Ishikawa (cell line): ENCODE data around the gene EPAS1.

Experiments
- CEBPB ChIP-seq: IDR thresholded peaks from 2 replicates; pipeline ENCODE4 v1.6.1; 2012
- CREB1 ChIP-seq: IDR thresholded peaks from 2 replicates; pipeline ENCODE4 v1.6.1; 2012; ENCODE audit warnings: low read depth
- EGR1 ChIP-seq: IDR thresholded peaks from 2 replicates; pipeline ENCODE4 v1.6.1; 2012
- EP300 ChIP-seq: IDR thresholded peaks from 2 replicates; pipeline ENCODE4 v1.6.1; 2012; ENCODE audit warnings: borderline replicate concordance
- FOXM1 ChIP-seq: IDR thresholded peaks from 2 replicates; pipeline ENCODE4 v1.6.1; 2012; ENCODE audit warnings: low read depth, borderline replicate concordance
- MAX ChIP-seq: IDR thresholded peaks from 2 replicates; pipeline ENCODE4 v1.6.1; 2012
- NFIC ChIP-seq: IDR thresholded peaks from 2 replicates; pipeline ENCODE4 v1.6.1; 2012
- RAD21 ChIP-seq: IDR thresholded peaks from 2 replicates; pipeline ENCODE4 v1.6.1; 2012; ENCODE audit warnings: low read depth
- REST ChIP-seq: IDR thresholded peaks from 2 replicates; pipeline ENCODE4 v1.6.1; 2012; ENCODE audit warnings: low read depth, mild to moderate bottlenecking
- TAF1 ChIP-seq: IDR thresholded peaks from 2 replicates; pipeline ENCODE4 v1.6.1; 2012; ENCODE audit warnings: low read depth, mild to moderate bottlenecking
- TCF12 ChIP-seq: IDR thresholded peaks from 2 replicates; pipeline ENCODE4 v1.6.1; 2012; ENCODE audit warnings: low read depth
- TEAD4 ChIP-seq: IDR thresholded peaks from 2 replicates; pipeline ENCODE4 v1.6.1; 2012
- USF1 ChIP-seq: IDR thresholded peaks from 2 replicates; pipeline ENCODE4 v1.6.1; 2012
- YY1 ChIP-seq: IDR thresholded peaks from 2 replicates; pipeline ENCODE4 v1.6.1; 2012; ENCODE audit warnings: low read depth
- ZBTB7A ChIP-seq: IDR thresholded peaks from 2 replicates; pipeline ENCODE4 v1.6.1; 2012; ENCODE audit warnings: low read depth

The EPAS1 gene

GRCh38 chr2:46281939-46282338, 15.3 kb upstream of the EPAS1 start:
- TF ChIP-seq TCF12, result no peak

GRCh38 chr2:46283693-46284092, 13.5 kb upstream of the EPAS1 start:
- no peak for TF ChIP-seq ZBTB7A
- TF ChIP-seq RAD21, result no peak
- TF ChIP-seq YY1, result no peak
- no peak for TF ChIP-seq TAF1
- TF ChIP-seq MAX, result no peak
- TF ChIP-seq TEAD4, result no peak
- TF ChIP-seq NFIC, result no peak

GRCh38 chr2:46284260-46284659, 12.9 kb upstream of the EPAS1 start:
- no peak for TF ChIP-seq NFIC
- TF ChIP-seq REST, result no peak
- TF ChIP-seq EGR1, result no peak
- no peak for TF ChIP-seq USF1
- TF ChIP-seq ZBTB7A, result no peak
- TF ChIP-seq MAX, result no peak
- no peak for TF ChIP-seq RAD21
- TF ChIP-seq EP300, result no peak
- no peak for TF ChIP-seq TEAD4
- no peak for TF ChIP-seq FOXM1
- TF ChIP-seq TCF12, result no peak
- TF ChIP-seq CEBPB, result no peak
- no peak for TF ChIP-seq CREB1
- TF ChIP-seq YY1, result no peak
- no peak for TF ChIP-seq TAF1

- TF ChIP-seq EP300 (no peak), CEBPB (no peak), CREB1 (no peak), TAF1 (no peak), TCF12 (no peak), RAD21 (no peak), EGR1 (no peak), TEAD4 (no peak), NFIC (no peak), USF1 (no peak), YY1 (no peak), MAX (no peak), FOXM1 (no peak), REST (no peak), ZBTB7A (no peak)
Measured at GRCh38 chr2:46284796-46285195, 12.4 kb upstream of the EPAS1 start.

- TF ChIP-seq TEAD4 (peak; percentile 67), CREB1 (no peak), REST (no peak), NFIC (peak; percentile 73), MAX (peak; percentile 71), TAF1 (no peak), YY1 (peak; percentile 54; the same call in 1 of the 2 replicates), TCF12 (peak; percentile 93), RAD21 (no peak; the same call in 1 of the 2 replicates), ZBTB7A (0 out of 2 replicates have a peak, but pooled peaks have one; percentile 40), EGR1 (no peak), CEBPB (peak; percentile 25; the same call in 1 of the 2 replicates), USF1 (peak; percentile 55; the same call in 1 of the 2 replicates), FOXM1 (no peak), EP300 (peak; percentile 82)
Measured at GRCh38 chr2:46286715-46287114, 10.5 kb upstream of the EPAS1 start.
